HEK293T (cell line): Measurements from ENCODE around the gene GMPR.

Source experiments
- BHLHE40 ChIP-seq: fragments of 450-650 bp; IDR thresholded peaks from 2 replicates; pipeline ENCODE4 v1.6.1; 2016; ENCODE audit warnings: mild to moderate bottlenecking, moderate library complexity, borderline replicate concordance
- FOXA1 ChIP-seq: fragments of 450-650 bp; IDR thresholded peaks from 2 replicates; pipeline ENCODE4 v1.6.1; 2016; ENCODE audit warnings: mild to moderate bottlenecking
- FOXM1 ChIP-seq: fragments of 450-650 bp; IDR thresholded peaks from 2 replicates; pipeline ENCODE4 v1.6.1; 2017; ENCODE audit warnings: mild to moderate bottlenecking, borderline replicate concordance
- PKNOX1 ChIP-seq: fragments of 450-650 bp; IDR thresholded peaks from 2 replicates; pipeline ENCODE4 v1.6.1; 2016
- SUZ12 ChIP-seq: fragments of 450-650 bp; IDR thresholded peaks from 2 replicates; pipeline ENCODE4 v1.6.1; 2016; ENCODE audit warnings: mild to moderate bottlenecking

GRCh38 chr6:16318538-16318937 is 80.2 kb downstream of the GMPR start:
- no peak for TF ChIP-seq FOXA1
- TF ChIP-seq FOXM1: no peak
- no peak for TF ChIP-seq PKNOX1
- no peak for TF ChIP-seq BHLHE40
- no peak for TF ChIP-seq SUZ12
